ENCODE measurements around the gene RAB3GAP1. TPM values are rescaled to one million over a fixed set of nuclear protein-coding genes. Genes with fewer than 3 reads are reported as not detected.

RAB3GAP1 gene
- total RNA-seq, 1 donor from 2014 or later: 49.3 TPM

DNA sequence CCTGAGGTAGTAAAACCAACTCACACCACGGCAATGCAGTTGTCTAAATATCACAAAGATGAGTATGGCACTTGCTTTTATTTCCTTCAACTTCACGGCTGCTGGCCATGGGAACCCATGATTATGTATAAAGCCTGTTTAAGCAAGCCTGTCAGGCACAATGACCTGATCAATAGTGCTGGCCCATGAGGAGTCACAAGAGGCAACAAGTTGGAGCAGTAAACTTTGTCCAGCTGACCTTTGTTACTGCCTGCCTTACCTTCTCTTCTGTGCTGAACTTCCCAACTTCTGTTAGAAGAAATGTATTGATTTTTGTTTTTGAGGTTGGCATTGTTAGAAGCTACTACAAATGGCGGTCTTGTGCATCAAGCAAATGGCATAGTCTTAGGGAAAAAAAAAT is 151.9 kb downstream of the RAB3GAP1 start:
- Histone ChIP-seq H4K20me1 (ENCODE audit: insufficient read depth, low read length) (no peaks in the 10 kb centered on the region), H3K4me2 (ENCODE audit: low read length) (no peak overlapping the region), H3K27me3 (ENCODE audit: insufficient read depth, low read length) (no peaks in the 10 kb centered on the region), H3K27ac (ENCODE audit: low read depth, low read length) (no peak overlapping the region), H3K4me3 (ENCODE audit: insufficient read depth, low read depth, low read length) (no peak overlapping the region), H3K36me3 (ENCODE audit: insufficient read depth, low read length) (no peaks in the 10 kb centered on the region), H2AFZ (ENCODE audit: low read depth, low read length) (no peak overlapping the region), H3K79me2 (ENCODE audit: insufficient read depth, low read length) (no peaks in the 10 kb centered on the region), H3K9me3 (ENCODE audit: insufficient read depth, low read depth, low read length) (no peaks in the 10 kb centered on the region), H3K4me1 (ENCODE audit: insufficient read depth, low read length) (no peaks in the 10 kb centered on the region), H3K9ac (ENCODE audit: low read length) (no peak overlapping the region)
- no peaks in the 10 kb centered on the region for H3K9me3 Mint-ChIP-seq (ENCODE audit: unreplicated experiment)
- no peaks in the 10 kb centered on the region for H3K4me1 Mint-ChIP-seq (ENCODE audit: low read depth, unreplicated experiment)
- H3K27ac Mint-ChIP-seq (ENCODE audit: unreplicated experiment): no peak overlapping the region
- no peak overlapping the region for H3K4me3 Mint-ChIP-seq (ENCODE audit: unreplicated experiment)
- DNase-seq (ENCODE audit: low read depth) (no peak), FAIRE-seq (no peak)
- H3K27me3 Mint-ChIP-seq (ENCODE audit: low read depth, unreplicated experiment): no peaks in the 10 kb centered on the region
- no peaks in the 10 kb centered on the region for H3K36me3 Mint-ChIP-seq (ENCODE audit: low read depth, unreplicated experiment)
- TF ChIP-seq CTCF (IDR thresholded peaks at IDR 0.05; ENCODE audit: insufficient read depth, low read depth, low read length) (no peak), EZH2 (IDR thresholded peaks at IDR 0.05; ENCODE audit: insufficient read depth, low read length) (no peak)

GRCh38 chr2:135208016-135208415 is 155.9 kb downstream of the RAB3GAP1 start:
- no peak for FAIRE-seq

More at GRCh38 chr2:135208016-135208415, 155.9 kb downstream of the RAB3GAP1 start:
- Mint-ChIP-seq H3K4me1 (ENCODE audit: low read depth, unreplicated experiment) (no peaks in the 10 kb centered on the region), H3K27me3 (ENCODE audit: low read depth, unreplicated experiment) (no peaks in the 10 kb centered on the region), H3K36me3 (ENCODE audit: low read depth, unreplicated experiment) (no peaks in the 10 kb centered on the region), H3K4me3 (ENCODE audit: unreplicated experiment) (no peak overlapping the region), H3K27ac (ENCODE audit: unreplicated experiment) (no peak overlapping the region), H3K9me3 (ENCODE audit: unreplicated experiment) (no peaks in the 10 kb centered on the region)
- Histone ChIP-seq H3K79me2 (ENCODE audit: insufficient read depth, low read length) (no peaks in the 10 kb centered on the region), H3K4me3 (ENCODE audit: insufficient read depth, low read depth, low read length) (no peak overlapping the region), H3K27ac (ENCODE audit: low read depth, low read length) (no peak overlapping the region), H4K20me1 (ENCODE audit: insufficient read depth, low read length) (no peaks in the 10 kb centered on the region), H3K4me1 (ENCODE audit: insufficient read depth, low read length) (no peaks in the 10 kb centered on the region), H2AFZ (ENCODE audit: low read depth, low read length) (no peak overlapping the region), H3K4me2 (ENCODE audit: low read length) (no peak overlapping the region), H3K36me3 (ENCODE audit: insufficient read depth, low read length) (no peaks in the 10 kb centered on the region), H3K27me3 (ENCODE audit: insufficient read depth, low read length) (no peaks in the 10 kb centered on the region), H3K9me3 (ENCODE audit: insufficient read depth, low read depth, low read length) (no peaks in the 10 kb centered on the region), H3K9ac (ENCODE audit: low read length) (no peak overlapping the region)
- DNase-seq (ENCODE audit: low read depth): no peak
- TF ChIP-seq CTCF (IDR thresholded peaks at IDR 0.05; ENCODE audit: insufficient read depth, low read depth, low read length): no peak
- no peak for TF ChIP-seq EZH2 (IDR thresholded peaks at IDR 0.05; ENCODE audit: insufficient read depth, low read length)
